K562 (cell line): ENCODE data around the gene ADAR. TPM values are rescaled to one million over a fixed set of nuclear protein-coding genes. Genes with fewer than 3 reads are reported as not detected.

ENCODE experiments used
- REST ChIP-seq, 2 experiments: fragments of 450-650 bp; formaldehyde crosslinking in 1 of 2; IDR thresholded peaks; 2 replicates each; pipeline versions ENCODE4 v1.4.0 to v1.6.1; 2014 to 2020; ENCODE audit warnings: mild to moderate bottlenecking in 2 of 2, borderline replicate concordance in 1 of 2, low read depth in 1 of 2
- polyA plus RNA-seq, 8 experiments: library from polyadenylated mRNA; depleted of rRNA in 4 of 8; stranded (reverse) in 5 of 8; unstranded in 3 of 8; fragments of >200 nt; fragmentation: Nextera tagmentation in 2 of 8; fragmentation: Illumina TruSeq in 1 of 8; extraction: Ambion mirVana in 2 of 8; extraction: Trizol in 1 of 8; gene quantifications; 2 replicates each; pipeline versions ENCODE4 v1.2.1 to v1.2.3, GENCODE V29; 2011 to 2014; ENCODE audit warnings: inconsistent platforms in 1 of 8, missing spikeins in 1 of 8
- total RNA-seq, 7 experiments: library from RNA; depleted of rRNA in 6 of 7; stranded (reverse); fragments of >200 nt in 6 of 7; fragmentation: Illumina TruSeq in 2 of 7; extraction: Trizol in 2 of 7; gene quantifications; 2 replicates each; pipeline versions ENCODE4 v1.2.1 to v1.2.3, GENCODE V29; 2011 to 2021; ENCODE audit warnings: low replicate concordance in 1 of 7
- TF ChIP-seq, protein P1 (sequence below), 2 experiments: fragments of 450-650 bp in 1 of 2; sonication (generic) in 1 of 2; formaldehyde crosslinking in 1 of 2; IDR thresholded peaks; 2 replicates each; pipeline versions ENCODE4 v1.7.1 to v1.9.0; 2016 to 2022; ENCODE audit warnings: inconsistent platforms in 1 of 2, mild to moderate bottlenecking in 1 of 2, missing genetic modification reagents in 1 of 2

The ADAR gene
- total and polyA plus RNA-seq, 9 of the 15 experiments (the other 6 are each of a cell fraction or from before 2014, with no cell fraction given) = 30.1 to 123 (median 60.2) TPM

- TF ChIP-seq REST (IDR thresholded peaks at IDR 0.05; ENCODE audit: borderline replicate concordance) (peak; percentile 100), REST (CRISPR knock-in tag; IDR thresholded peaks at IDR 0.05; ENCODE audit: low read depth) (peak; percentile 99)
- TF ChIP-seq, protein P1, sequence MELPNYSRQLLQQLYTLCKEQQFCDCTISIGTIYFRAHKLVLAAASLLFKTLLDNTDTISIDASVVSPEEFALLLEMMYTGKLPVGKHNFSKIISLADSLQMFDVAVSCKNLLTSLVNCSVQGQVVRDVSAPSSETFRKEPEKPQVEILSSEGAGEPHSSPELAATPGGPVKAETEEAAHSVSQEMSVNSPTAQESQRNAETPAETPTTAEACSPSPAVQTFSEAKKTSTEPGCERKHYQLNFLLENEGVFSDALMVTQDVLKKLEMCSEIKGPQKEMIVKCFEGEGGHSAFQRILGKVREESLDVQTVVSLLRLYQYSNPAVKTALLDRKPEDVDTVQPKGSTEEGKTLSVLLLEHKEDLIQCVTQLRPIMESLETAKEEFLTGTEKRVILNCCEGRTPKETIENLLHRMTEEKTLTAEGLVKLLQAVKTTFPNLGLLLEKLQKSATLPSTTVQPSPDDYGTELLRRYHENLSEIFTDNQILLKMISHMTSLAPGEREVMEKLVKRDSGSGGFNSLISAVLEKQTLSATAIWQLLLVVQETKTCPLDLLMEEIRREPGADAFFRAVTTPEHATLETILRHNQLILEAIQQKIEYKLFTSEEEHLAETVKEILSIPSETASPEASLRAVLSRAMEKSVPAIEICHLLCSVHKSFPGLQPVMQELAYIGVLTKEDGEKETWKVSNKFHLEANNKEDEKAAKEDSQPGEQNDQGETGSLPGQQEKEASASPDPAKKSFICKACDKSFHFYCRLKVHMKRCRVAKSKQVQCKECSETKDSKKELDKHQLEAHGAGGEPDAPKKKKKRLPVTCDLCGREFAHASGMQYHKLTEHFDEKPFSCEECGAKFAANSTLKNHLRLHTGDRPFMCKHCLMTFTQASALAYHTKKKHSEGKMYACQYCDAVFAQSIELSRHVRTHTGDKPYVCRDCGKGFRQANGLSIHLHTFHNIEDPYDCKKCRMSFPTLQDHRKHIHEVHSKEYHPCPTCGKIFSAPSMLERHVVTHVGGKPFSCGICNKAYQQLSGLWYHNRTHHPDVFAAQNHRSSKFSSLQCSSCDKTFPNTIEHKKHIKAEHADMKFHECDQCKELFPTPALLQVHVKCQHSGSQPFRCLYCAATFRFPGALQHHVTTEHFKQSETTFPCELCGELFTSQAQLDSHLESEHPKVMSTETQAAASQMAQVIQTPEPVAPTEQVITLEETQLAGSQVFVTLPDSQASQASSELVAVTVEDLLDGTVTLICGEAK (IDR thresholded peaks at IDR 0.05) = 0 out of 2 replicates have a peak, but pooled peaks have one; percentile 22
- TF ChIP-seq, protein P1 (CRISPR knock-in tag; IDR thresholded peaks at IDR 0.05) = 0 out of 2 replicates have a peak, but pooled peaks have one; percentile 36
These were observed 40.4 kb downstream of the ADAR start, which contains the start of gene CHRNB2 (continued) for GRCh38 chr1:154567386-154568156.
